OCI-LY3 (cell line): Measurements from ENCODE around the gene CACNG7.

Experiments
- H2AFZ ChIP-seq: fragments of 200-600, 300-600 bp; shearing (Covaris generic); 2 replicates; pipeline ENCODE4 v1.6.0; 2014; ENCODE audit warnings: antibody characterized with exemption, low read depth, low read length
- H3K27ac ChIP-seq: fragments of 200-600, 300-600 bp; sonication (generic); 2 replicates; pipeline ENCODE4 v1.5.1; 2014; ENCODE audit warnings: mild to moderate bottlenecking, low read length, moderate library complexity, mixed read lengths
- H3K27me3 ChIP-seq: fragments of 200-600, 300-600 bp; sonication (generic); 2 replicates; pipeline ENCODE4 v1.6.1; 2014; ENCODE audit warnings: low read depth, low read length, mixed read lengths
- H3K36me3 ChIP-seq: fragments of 200-600, 300-600 bp; sonication (generic); replicated peaks from 2 replicates; pipeline ENCODE3; 2014; ENCODE audit warnings: low read depth, low read length, mixed read lengths
- H3K4me1 ChIP-seq: fragments of 300-600, 200-600 bp; sonication (generic); 2 replicates; pipeline ENCODE4 v1.6.1; 2014; ENCODE audit warnings: low read length, mixed read lengths
- H3K4me2 ChIP-seq: fragments of 200-600, 300-600 bp; sonication (generic); 2 replicates; pipeline ENCODE4 v1.6.1; 2014; ENCODE audit warnings: low read length, mixed read lengths
- H3K4me3 ChIP-seq: fragments of 300-600, 200-600 bp; sonication (generic); 2 replicates; pipeline ENCODE4 v1.5.1; 2014; ENCODE audit warnings: antibody characterized with exemption, mild to moderate bottlenecking, low read length, moderate library complexity
- H3K79me2 ChIP-seq: fragments of 300-600, 200-600 bp; shearing (Covaris generic); 2 replicates; pipeline ENCODE4 v1.6.1; 2014; ENCODE audit warnings: mild to moderate bottlenecking, low read length, mixed read lengths
- H3K9ac ChIP-seq: fragments of 300-600, 200-600 bp; shearing (Covaris generic); 2 replicates; pipeline ENCODE4 v1.6.0; 2014; ENCODE audit warnings: mild to moderate bottlenecking, low read length, moderate library complexity
- H3K9me3 ChIP-seq: fragments of 200-600, 300-600 bp; shearing (Covaris generic); 2 replicates; pipeline ENCODE4 v1.6.1; 2014; ENCODE audit warnings: low read length, mixed read lengths; ENCODE audit not compliant: insufficient read depth
- H4K20me1 ChIP-seq: fragments of 200-600, 300-600 bp; sonication (generic); 2 replicates; pipeline ENCODE4 v1.6.1; 2016; ENCODE audit warnings: low read length, mixed read lengths; ENCODE audit not compliant: insufficient read depth
- CTCF ChIP-seq: fragments of 200-600, 300-600 bp; sonication (generic); IDR thresholded peaks from 2 replicates; pipeline ENCODE4 v1.5.1; 2014; ENCODE audit warnings: antibody characterized with exemption, low read length, low read depth
- EZH2phosphoT487 ChIP-seq: fragments of 200-600 bp; shearing (Covaris generic); IDR thresholded peaks from 2 replicates; pipeline ENCODE4 v1.6.1; 2018; ENCODE audit warnings: antibody characterized with exemption, mixed run types, low read depth

Gene CACNG7

DNA sequence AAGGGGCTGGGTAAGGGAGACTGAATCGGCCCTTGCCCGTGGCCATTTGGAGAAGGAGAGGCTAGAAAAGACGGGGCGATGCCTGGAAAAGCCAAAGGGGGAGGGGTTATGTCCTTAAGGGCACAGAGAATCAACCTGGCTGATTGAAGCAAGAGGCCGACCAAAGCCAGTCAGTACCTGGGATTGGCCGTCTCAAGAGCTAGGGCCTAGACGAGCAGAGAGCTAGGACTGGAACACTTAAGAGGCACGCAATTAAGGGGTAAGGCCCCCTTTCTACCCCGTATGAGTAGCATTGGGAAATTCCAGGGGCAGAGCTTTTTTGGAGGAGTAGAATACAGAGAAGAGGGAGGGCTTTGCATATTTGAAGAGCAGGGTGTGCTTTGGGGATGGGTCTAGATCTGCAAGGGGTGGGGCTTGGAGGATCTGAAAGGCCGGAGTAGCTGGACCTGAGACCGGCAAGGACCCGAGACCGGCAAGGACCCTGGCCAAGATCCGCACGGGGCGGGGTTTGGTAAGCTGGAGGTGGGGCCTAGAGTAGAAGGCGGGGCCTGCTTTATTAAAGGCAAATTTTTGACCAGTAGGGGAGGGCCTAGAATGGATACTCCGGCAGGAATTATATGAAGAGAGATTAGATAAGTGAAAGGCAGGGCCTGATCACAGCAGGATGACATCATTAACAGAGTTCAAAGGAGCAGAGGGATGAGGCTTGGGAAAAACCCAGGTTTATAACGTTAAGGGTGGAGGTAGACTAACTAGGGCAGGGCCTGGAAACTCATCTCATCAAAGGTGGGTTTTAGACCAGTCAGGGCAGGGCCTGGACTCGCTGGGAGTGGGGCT lies 71.7 kb downstream of the CACNG7 start:
- TF ChIP-seq EZH2phosphoT487 = no peak
- 0 out of 2 replicates have a peak, but pooled peaks cover 7% of the 10 kb centered on the region for H3K9me3 ChIP-seq
- no peaks in the 10 kb centered on the region for H3K36me3 ChIP-seq
- no peak overlapping the region for H2AFZ ChIP-seq
- no peaks in the 10 kb centered on the region for H4K20me1 ChIP-seq
- H3K4me1 ChIP-seq = no peaks in the 10 kb centered on the region
- no peak overlapping the region for H3K4me2 ChIP-seq
- no peak overlapping the region for H3K27ac ChIP-seq
- no peaks in the 10 kb centered on the region for H3K79me2 ChIP-seq
- no peak overlapping the region for H3K4me3 ChIP-seq
- no peaks in the 10 kb centered on the region for H3K27me3 ChIP-seq
- H3K9ac ChIP-seq = no peak overlapping the region

GRCh38 chr19:53981376-53981951 lies 72.4 kb downstream of the CACNG7 start:
- no peak overlapping the region for H3K27ac ChIP-seq
- TF ChIP-seq CTCF (no peak), EZH2phosphoT487 (no peak)
- H3K27me3 ChIP-seq = no peaks in the 10 kb centered on the region
- H3K9ac ChIP-seq = no peak overlapping the region
- no peak overlapping the region for H3K4me3 ChIP-seq
- H3K36me3 ChIP-seq = no peaks in the 10 kb centered on the region
- H3K4me2 ChIP-seq = no peak overlapping the region
- H3K4me1 ChIP-seq = no peaks in the 10 kb centered on the region
- H3K9me3 ChIP-seq = 0 out of 2 replicates have a peak, but pooled peaks cover 7% of the 10 kb centered on the region
- no peaks in the 10 kb centered on the region for H3K79me2 ChIP-seq
- no peak overlapping the region for H2AFZ ChIP-seq
- H4K20me1 ChIP-seq = no peaks in the 10 kb centered on the region

DNA sequence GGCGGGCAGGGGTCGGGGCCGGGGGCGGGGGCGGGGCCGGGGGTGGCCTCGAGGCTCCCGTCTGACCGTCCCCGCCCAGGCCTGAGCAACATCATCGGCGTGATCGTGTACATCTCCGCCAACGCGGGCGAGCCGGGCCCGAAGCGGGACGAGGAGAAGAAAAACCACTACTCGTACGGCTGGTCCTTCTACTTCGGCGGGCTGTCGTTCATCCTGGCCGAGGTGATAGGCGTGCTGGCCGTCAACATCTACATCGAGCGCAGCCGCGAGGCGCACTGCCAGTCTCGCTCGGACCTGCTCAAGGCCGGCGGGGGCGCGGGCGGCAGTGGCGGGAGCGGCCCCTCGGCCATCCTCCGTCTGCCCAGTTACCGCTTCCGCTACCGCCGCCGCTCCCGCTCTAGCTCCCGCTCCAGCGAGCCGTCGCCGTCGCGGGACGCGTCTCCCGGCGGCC lies 72.9 kb downstream of the CACNG7 start:
- H3K4me3 ChIP-seq = no peak overlapping the region
- TF ChIP-seq CTCF (no peak), EZH2phosphoT487 (no peak)
- no peaks in the 10 kb centered on the region for H3K36me3 ChIP-seq
- 0 out of 2 replicates have a peak, but pooled peaks cover 7% of the 10 kb centered on the region for H3K9me3 ChIP-seq
- H3K4me2 ChIP-seq = no peak overlapping the region
- no peaks in the 10 kb centered on the region for H3K79me2 ChIP-seq
- no peaks in the 10 kb centered on the region for H3K4me1 ChIP-seq
- H2AFZ ChIP-seq = no peak overlapping the region
- H3K27ac ChIP-seq = no peak overlapping the region
- no peak overlapping the region for H3K9ac ChIP-seq
- H4K20me1 ChIP-seq = no peaks in the 10 kb centered on the region
- H3K27me3 ChIP-seq = no peaks in the 10 kb centered on the region

DNA sequence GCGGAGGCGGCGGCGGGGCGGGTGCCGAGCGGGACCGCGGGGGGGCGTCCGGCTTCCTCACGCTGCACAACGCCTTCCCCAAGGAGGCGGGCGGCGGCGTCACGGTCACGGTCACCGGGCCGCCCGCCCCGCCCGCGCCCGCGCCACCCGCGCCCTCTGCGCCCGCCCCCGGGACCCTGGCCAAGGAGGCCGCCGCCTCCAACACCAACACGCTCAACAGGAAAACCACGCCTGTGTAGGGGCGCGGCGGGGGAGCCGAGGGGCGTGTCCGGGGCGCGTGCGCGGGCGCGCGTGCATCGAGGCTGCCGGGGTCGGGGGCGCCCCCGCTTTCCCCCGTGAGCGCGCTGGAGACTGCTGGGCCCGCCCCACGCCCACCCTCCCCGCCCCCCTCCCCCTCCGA lies 73.5 kb downstream of the CACNG7 start:
- no peaks in the 10 kb centered on the region for H4K20me1 ChIP-seq
- no peak overlapping the region for H3K27ac ChIP-seq
- no peak overlapping the region for H3K4me2 ChIP-seq
- H3K9ac ChIP-seq = no peak overlapping the region
- TF ChIP-seq CTCF = no peak
- TF ChIP-seq EZH2phosphoT487 = no peak
- H3K4me3 ChIP-seq = no peak overlapping the region
- no peaks in the 10 kb centered on the region for H3K27me3 ChIP-seq
- H3K79me2 ChIP-seq = no peaks in the 10 kb centered on the region
- 0 out of 2 replicates have a peak, but pooled peaks cover 7% of the 10 kb centered on the region for H3K9me3 ChIP-seq
- H3K4me1 ChIP-seq = no peaks in the 10 kb centered on the region
- no peaks in the 10 kb centered on the region for H3K36me3 ChIP-seq
- H2AFZ ChIP-seq = no peak overlapping the region
